BE2C (cell line): Measurements from ENCODE around the gene ANTXRL.

Experiments used
- DNase-seq: peaks from one replicate; pipeline ENCODE4 v3.0.0-alpha.2; 2020
- H3K27me3 ChIP-seq: fragments of 250-450 bp; sonication (Bioruptor Pico); 2 replicates; pipeline ENCODE4 v1.5.1; 2020; ENCODE audit warnings: mild to moderate bottlenecking
- H3K36me3 ChIP-seq: fragments of 250-450 bp; sonication (Bioruptor Pico); 2 replicates; pipeline ENCODE4 v1.5.1; 2020; ENCODE audit warnings: mild to moderate bottlenecking
- H3K4me1 ChIP-seq: fragments of 250-450 bp; sonication (Bioruptor Pico); 2 replicates; pipeline ENCODE4 v1.5.1; 2020
- H3K4me3 ChIP-seq: 2 replicates; pipeline ENCODE4 v1.5.1; 2011; ENCODE audit warnings: low read depth, low read length
- H3K9me3 ChIP-seq: fragments of 250-450 bp; sonication (Bioruptor Pico); 2 replicates; pipeline ENCODE4 v1.5.1; 2020
- CTCF ChIP-seq: IDR thresholded peaks from 2 replicates; pipeline ENCODE4 v1.5.1; 2012; ENCODE audit warnings: mild to moderate bottlenecking, low read depth, low read length

Gene ANTXRL

GRCh38 chr10:46317370-46317769 lies 30.6 kb downstream of the ANTXRL start:
- Histone ChIP-seq H3K36me3 (no peaks in the 10 kb centered on the region), H3K4me1 (no peaks in the 10 kb centered on the region), H3K27me3 (peaks cover 6% of the 10 kb centered on the region; the same call in 1 of the 2 replicates), H3K9me3 (no peaks in the 10 kb centered on the region), H3K4me3 (no peak overlapping the region)
- TF ChIP-seq CTCF: no peak
- no peak for DNase-seq

- DNase-seq: no peak
- H3K4me1 ChIP-seq: no peaks in the 10 kb centered on the region
- peaks cover 6% of the 10 kb centered on the region; the same call in 1 of the 2 replicates for H3K27me3 ChIP-seq
- no peak for TF ChIP-seq CTCF
- H3K9me3 ChIP-seq: no peaks in the 10 kb centered on the region
- H3K4me3 ChIP-seq: no peak overlapping the region
- H3K36me3 ChIP-seq: no peaks in the 10 kb centered on the region
These were observed 31.1 kb downstream of the ANTXRL start for GRCh38 chr10:46317889-46318288.

- H3K27me3 ChIP-seq: peaks cover 6% of the 10 kb centered on the region; the same call in 1 of the 2 replicates
These were observed 32.0 kb downstream of the ANTXRL start for GRCh38 chr10:46318799-46319198.

GRCh38 chr10:46319389-46319788 lies 32.6 kb downstream of the ANTXRL start:
- H3K27me3 ChIP-seq: peaks cover 6% of the 10 kb centered on the region; the same call in 1 of the 2 replicates
- no peak overlapping the region for H3K4me3 ChIP-seq
- TF ChIP-seq CTCF: no peak
- no peaks in the 10 kb centered on the region for H3K36me3 ChIP-seq
- DNase-seq: no peak
- no peaks in the 10 kb centered on the region for H3K4me1 ChIP-seq
- H3K9me3 ChIP-seq: no peaks in the 10 kb centered on the region

More at GRCh38 chr10:46318799-46319198, 32.0 kb downstream of the ANTXRL start:
- no peaks in the 10 kb centered on the region for H3K4me1 ChIP-seq
- H3K4me3 ChIP-seq: no peak overlapping the region
- DNase-seq: no peak
- H3K36me3 ChIP-seq: no peaks in the 10 kb centered on the region
- TF ChIP-seq CTCF: no peak
- no peaks in the 10 kb centered on the region for H3K9me3 ChIP-seq

GRCh38 chr10:46321770-46322169 lies 35.0 kb downstream of the ANTXRL start:
- TF ChIP-seq CTCF: no peak
- H3K4me1 ChIP-seq: no peaks in the 10 kb centered on the region
- H3K4me3 ChIP-seq: no peak overlapping the region
- H3K9me3 ChIP-seq: no peaks in the 10 kb centered on the region
- no peak for DNase-seq
- no peaks in the 10 kb centered on the region for H3K36me3 ChIP-seq
- peaks cover 6% of the 10 kb centered on the region; the same call in 1 of the 2 replicates for H3K27me3 ChIP-seq

GRCh38 chr10:46323176-46323575 lies 36.4 kb downstream of the ANTXRL start:
- no peaks in the 10 kb centered on the region for H3K9me3 ChIP-seq
- TF ChIP-seq CTCF: no peak
- no peak for DNase-seq

More at GRCh38 chr10:46323176-46323575, 36.4 kb downstream of the ANTXRL start:
- Histone ChIP-seq H3K4me1 (no peaks in the 10 kb centered on the region), H3K4me3 (no peak overlapping the region), H3K36me3 (no peaks in the 10 kb centered on the region), H3K27me3 (peaks cover 6% of the 10 kb centered on the region; the same call in 1 of the 2 replicates)
